ENCODE data around the gene CATSPER1.
"Not testable (repeated sequence)": the region's sequence is repeated elsewhere in the genome, so short reads cannot be mapped to it uniquely, and the experiment has no call there.

The CATSPER1 gene

GRCh38 chr11:66016793-66017177 lies 9.5 kb downstream of the CATSPER1 start:
- DNase-seq: no peak

- DNase-seq: no peak
Observed at GRCh38 chr11:66015936-66016792, 10.1 kb downstream of the CATSPER1 start.

GRCh38 chr11:66015454-66015881 lies 10.8 kb downstream of the CATSPER1 start:
- no peak for DNase-seq

- DNase-seq: no peak
Observed at GRCh38 chr11:66014804-66015453, 11.3 kb downstream of the CATSPER1 start.

- DNase-seq: no peak
Observed at GRCh38 chr11:66013762-66014100, 12.5 kb downstream of the CATSPER1 start.

- peak; percentile 52 for DNase-seq
Observed at GRCh38 chr11:66012946-66013761, 13.1 kb downstream of the CATSPER1 start.

GRCh38 chr11:66012371-66012945 lies 13.8 kb downstream of the CATSPER1 start:
- no peak for DNase-seq

- no peak for DNase-seq
Observed at GRCh38 chr11:66011785-66012303, 14.4 kb downstream of the CATSPER1 start, which contains the start of gene CST6. Gene CST6, plus strand, starts transcription at chr11:66012008. Its CDS starts 37 bp downstream, at chr11:66012045.

GRCh38 chr11:66011239-66011784 lies 15.0 kb downstream of the CATSPER1 start:
- DNase-seq: no peak

GRCh38 chr11:66010036-66010435 lies 16.2 kb downstream of the CATSPER1 start:
- DNase-seq: not testable (repeated sequence)

GRCh38 chr11:66008468-66009101 lies 17.7 kb downstream of the CATSPER1 start:
- DNase-seq: no peak

GRCh38 chr11:66008095-66008467 lies 18.2 kb downstream of the CATSPER1 start:
- no peak for DNase-seq

GRCh38 chr11:66007201-66007634 lies 19.1 kb downstream of the CATSPER1 start:
- DNase-seq: peak; percentile 31

- DNase-seq: no peak
Observed at GRCh38 chr11:66006891-66007176, 19.4 kb downstream of the CATSPER1 start.

GRCh38 chr11:66006134-66006890 lies 20.0 kb downstream of the CATSPER1 start:
- DNase-seq: no peak

- DNase-seq: peak; percentile 22
Observed at GRCh38 chr11:66004186-66004585, 22.1 kb downstream of the CATSPER1 start.

- DNase-seq: no peak
Observed at GRCh38 chr11:66003291-66003690, 23.0 kb downstream of the CATSPER1 start.

GRCh38 chr11:66002648-66003225 lies 23.5 kb downstream of the CATSPER1 start:
- DNase-seq: peak; percentile 53

- DNase-seq: peak; percentile 98
Observed at GRCh38 chr11:66001942-66002647, 24.2 kb downstream of the CATSPER1 start, which contains the start of the genes BANF1 and EIF1AD. Gene BANF1, plus strand, starts transcription at chr11:66002503. Its CDS starts 748 bp downstream, at chr11:66003251. Gene EIF1AD, minus strand, starts transcription at chr11:66002157. Its CDS starts 1,768 bp downstream, at chr11:66000389.

GRCh38 chr11:65997286-65997685 lies 29.0 kb downstream of the CATSPER1 start:
- peak; percentile 79 for DNase-seq
